ENCODE data around the gene PISD.
"Not testable (repeated sequence)": the region's sequence is repeated elsewhere in the genome, so short reads cannot be mapped to it uniquely, and the experiment has no call there.

The PISD gene

GRCh38 chr22:31602259-31602952 lies 59.6 kb downstream of the PISD start:
- DNase-seq (ENCODE audit: low read depth in 1 of 2, low spot score in 1 of 2), result no peak
- no peak overlapping the region for H3K27ac ChIP-seq (replicated peaks)
- no peak for TF ChIP-seq REST (IDR thresholded peaks at IDR 0.05; ENCODE audit: insufficient replicate concordance, low read depth)
- no peak for TF ChIP-seq CTCF (IDR thresholded peaks at IDR 0.05; ENCODE audit: insufficient read depth, low read length)
- no peak for TF ChIP-seq POLR2AphosphoS5 (IDR thresholded peaks at IDR 0.05; ENCODE audit: low read depth)
- no peak for TF ChIP-seq SPI1 (IDR thresholded peaks at IDR 0.05; ENCODE audit: borderline replicate concordance, low read depth)
- no peak for TF ChIP-seq GABPA (IDR thresholded peaks at IDR 0.05; ENCODE audit: low read depth)
- no peak overlapping the region for H3K4me3 ChIP-seq (replicated peaks; ENCODE audit: insufficient read depth, low read length)
- H3K27me3 ChIP-seq (ENCODE audit: insufficient read depth, poor library complexity, severe bottlenecking), result no peaks in the 10 kb centered on the region

GRCh38 chr22:31595271-31595670 lies 66.7 kb downstream of the PISD start:
- Histone ChIP-seq H3K27me3 (ENCODE audit: insufficient read depth, poor library complexity, severe bottlenecking) (no peaks in the 10 kb centered on the region), H3K27ac (replicated peaks) (no peak overlapping the region), H3K4me3 (replicated peaks; ENCODE audit: insufficient read depth, low read length) (no peak overlapping the region)
- no peak for TF ChIP-seq REST (IDR thresholded peaks at IDR 0.05; ENCODE audit: insufficient replicate concordance, low read depth)
- TF ChIP-seq POLR2AphosphoS5 (IDR thresholded peaks at IDR 0.05; ENCODE audit: low read depth), result no peak
- no peak for TF ChIP-seq CTCF (IDR thresholded peaks at IDR 0.05; ENCODE audit: insufficient read depth, low read length)
- TF ChIP-seq GABPA (IDR thresholded peaks at IDR 0.05; ENCODE audit: low read depth), result no peak
- no peak for TF ChIP-seq SPI1 (IDR thresholded peaks at IDR 0.05; ENCODE audit: borderline replicate concordance, low read depth)
- DNase-seq (ENCODE audit: low read depth in 1 of 2, low spot score in 1 of 2), result no peak

GRCh38 chr22:31590161-31590560 lies 71.9 kb downstream of the PISD start:
- not testable (repeated sequence) for DNase-seq (ENCODE audit: low read depth in 1 of 2, low spot score in 1 of 2); H3K27me3 ChIP-seq (ENCODE audit: insufficient read depth, poor library complexity, severe bottlenecking); H3K27ac ChIP-seq (replicated peaks); H3K4me3 ChIP-seq (replicated peaks; ENCODE audit: insufficient read depth, low read length)

GRCh38 chr22:31588970-31589675 lies 72.9 kb downstream of the PISD start:
- Histone ChIP-seq H3K27ac (replicated peaks) (no peak overlapping the region), H3K4me3 (replicated peaks; ENCODE audit: insufficient read depth, low read length) (no peak overlapping the region), H3K27me3 (ENCODE audit: insufficient read depth, poor library complexity, severe bottlenecking) (no peaks in the 10 kb centered on the region)
- DNase-seq (ENCODE audit: low read depth in 1 of 2, low spot score in 1 of 2), result no peak
- TF ChIP-seq GABPA (IDR thresholded peaks at IDR 0.05; ENCODE audit: low read depth), result no peak

All from HL-60 (cell line).